HG02678 (cell line): ENCODE measurements around the gene SLC24A5.

ENCODE experiments used
- ATAC-seq: cut with Tn5 transposase; IDR thresholded peaks from one replicate; pipeline ENCODE4 v1.9.1; 2021; ENCODE audit warnings: mild to moderate bottlenecking, moderate library complexity; ENCODE audit not compliant: unreplicated experiment

SLC24A5 gene

DNA sequence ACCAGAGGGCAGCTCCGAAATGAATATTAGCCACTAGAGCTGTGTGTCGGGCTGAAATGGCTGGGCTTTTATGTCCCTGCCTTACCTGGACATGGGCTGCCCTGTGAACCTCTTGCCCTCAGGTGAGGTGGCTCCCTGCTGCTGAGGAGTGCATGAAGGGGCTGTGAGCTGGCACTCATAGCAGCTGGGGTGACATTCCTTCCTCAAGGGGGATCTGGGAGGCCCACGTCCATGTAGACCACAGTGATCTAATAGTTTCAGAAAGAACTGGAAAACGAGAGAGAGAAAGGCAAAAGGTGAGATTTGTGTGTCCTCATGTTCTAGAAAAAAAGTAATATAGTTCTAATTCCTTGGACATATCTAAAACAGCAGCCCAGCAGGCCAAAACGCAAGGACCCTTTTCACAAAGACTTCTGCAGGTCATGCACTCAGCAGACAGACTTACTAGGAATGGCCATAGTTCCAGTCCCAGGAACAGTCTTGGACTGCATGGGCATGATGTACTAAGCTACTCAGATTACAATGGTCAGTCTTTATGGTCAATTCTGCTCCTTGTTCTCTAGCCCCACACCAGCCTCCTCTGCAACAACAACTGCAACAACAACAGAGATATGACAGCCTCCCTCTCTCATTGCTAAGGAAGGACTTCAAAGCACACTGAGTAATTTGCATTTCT is 10.8 kb upstream of the SLC24A5 start:
- ATAC-seq, result no peak

DNA sequence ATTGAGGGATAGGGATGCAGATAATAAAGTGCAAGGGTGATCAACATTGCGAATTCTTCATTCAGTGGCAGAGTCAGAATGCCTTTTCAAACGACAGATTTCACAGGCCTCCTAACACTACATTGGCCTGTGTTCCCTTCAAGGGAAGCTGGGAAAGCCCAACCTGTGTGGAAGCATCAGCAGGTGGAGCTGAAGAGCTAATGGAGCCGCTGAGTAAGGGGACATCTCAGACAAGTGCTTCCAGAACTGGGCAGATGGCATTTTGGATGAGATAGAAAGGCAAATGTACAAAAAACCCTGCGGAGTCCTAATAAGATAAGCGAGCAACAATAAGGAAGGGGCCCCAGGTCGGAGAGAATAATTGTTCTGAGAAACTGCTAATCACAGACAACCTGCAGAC is 8.5 kb upstream of the SLC24A5 start:
- ATAC-seq, result no peak

DNA sequence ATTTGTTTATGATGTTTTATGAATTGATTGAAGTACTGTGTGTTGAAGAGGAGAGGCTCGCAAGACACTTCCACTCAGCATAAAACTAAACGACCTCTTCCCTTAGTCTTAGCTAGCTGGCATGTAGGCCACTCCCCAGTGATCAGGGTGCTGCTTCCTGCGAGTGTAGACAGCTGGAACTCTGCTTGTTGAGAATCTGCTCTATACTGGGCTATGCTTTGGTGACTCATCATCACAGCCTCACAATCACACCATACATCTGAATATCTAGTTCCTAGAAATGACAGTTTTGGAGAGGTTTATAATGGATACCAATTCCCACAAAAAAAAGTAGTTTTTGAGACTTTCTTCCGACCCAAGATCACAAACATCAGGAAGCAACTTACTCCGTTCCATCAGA is 1.5 kb upstream of the SLC24A5 start:
- ATAC-seq, result no peak

DNA sequence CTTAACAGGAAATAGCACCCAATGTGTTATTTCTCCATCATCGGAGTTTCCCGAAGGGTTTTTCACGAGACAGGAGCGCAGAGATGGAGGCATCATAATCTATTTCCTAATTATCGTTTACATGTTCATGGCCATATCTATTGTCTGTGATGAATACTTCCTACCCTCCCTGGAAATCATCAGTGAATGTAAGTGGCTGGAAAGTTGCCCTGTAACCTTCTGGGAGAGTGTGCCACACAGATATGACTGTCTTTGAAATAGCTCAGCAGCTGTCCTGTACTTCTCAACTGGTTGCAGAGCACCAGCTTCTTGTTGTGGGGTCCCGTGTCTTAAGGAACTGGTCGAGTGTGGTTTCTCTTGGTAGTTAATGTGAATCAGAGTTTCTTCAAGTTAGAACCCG is 1.1 kb downstream of the SLC24A5 start:
- ATAC-seq, result no peak

DNA sequence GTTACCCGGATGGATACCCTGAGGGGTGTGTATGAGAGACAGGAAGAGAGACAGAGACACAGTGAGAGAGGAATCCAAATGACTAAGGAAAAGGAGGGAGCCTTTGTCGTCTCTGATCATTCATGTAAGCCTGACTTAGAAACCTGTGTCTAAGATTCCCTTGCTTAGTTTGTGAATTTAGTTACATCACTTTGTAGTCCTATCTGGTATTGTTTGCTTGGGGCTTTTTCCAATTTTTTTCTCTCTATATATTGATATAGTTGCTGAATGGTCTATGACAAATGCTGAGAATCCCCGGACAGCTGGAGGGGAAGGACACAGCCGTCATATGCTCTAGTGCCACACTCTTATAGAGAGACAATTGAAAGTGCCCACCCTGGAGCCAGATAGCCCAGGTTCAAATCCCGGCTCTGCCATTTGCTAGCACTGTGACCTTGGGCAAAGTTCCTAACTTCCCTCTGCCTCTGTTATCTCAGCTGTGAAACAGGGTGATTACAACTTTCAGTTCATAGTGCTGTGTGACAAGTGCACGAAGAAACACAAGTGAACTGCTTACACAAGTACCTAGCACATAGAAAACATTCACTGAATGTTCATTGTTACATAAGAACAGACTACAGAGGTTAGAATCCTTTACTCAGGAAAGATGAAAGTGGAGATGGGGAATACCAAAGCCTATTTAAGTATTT is 6.0 kb downstream of the SLC24A5 start:
- ATAC-seq, result no peak

DNA sequence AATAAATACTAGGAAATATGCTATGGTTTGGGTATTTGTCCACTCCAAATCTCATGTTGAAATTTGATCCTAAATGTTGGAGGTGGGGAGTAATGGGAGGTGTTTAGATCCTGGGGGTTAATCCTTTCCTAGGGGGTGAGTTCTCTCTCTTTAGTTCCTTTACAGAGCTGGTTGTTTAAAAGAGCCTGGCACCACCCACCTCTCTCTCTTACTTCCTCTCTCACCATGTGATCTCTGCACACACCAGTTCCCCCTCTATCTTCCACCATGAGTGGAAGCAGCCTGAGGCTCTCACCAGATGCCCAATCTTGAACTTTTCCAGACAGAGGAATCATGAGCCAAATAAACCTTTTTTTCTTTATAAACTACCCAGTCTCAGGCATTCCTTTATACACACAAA is 10.5 kb downstream of the SLC24A5 start:
- no peak for ATAC-seq

DNA sequence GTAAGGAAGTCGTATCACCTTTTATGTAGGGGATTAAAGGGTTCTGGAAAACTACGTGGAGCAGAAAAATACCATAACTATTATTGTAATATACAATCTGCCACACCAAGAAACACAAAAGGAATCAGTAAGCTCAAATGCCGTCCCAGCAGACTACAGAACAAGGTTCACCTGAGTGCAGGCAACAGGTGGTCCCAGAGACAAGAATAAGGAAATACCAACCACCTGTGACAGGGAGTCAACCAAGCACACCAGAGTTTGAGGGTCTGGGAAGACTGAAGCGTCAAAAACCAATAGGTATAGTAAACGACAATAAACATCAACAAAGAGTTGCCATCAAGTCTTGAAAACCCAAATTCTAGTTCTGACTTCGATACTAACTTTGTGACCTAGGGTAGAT is 12.1 kb downstream of the SLC24A5 start:
- no peak for ATAC-seq

DNA sequence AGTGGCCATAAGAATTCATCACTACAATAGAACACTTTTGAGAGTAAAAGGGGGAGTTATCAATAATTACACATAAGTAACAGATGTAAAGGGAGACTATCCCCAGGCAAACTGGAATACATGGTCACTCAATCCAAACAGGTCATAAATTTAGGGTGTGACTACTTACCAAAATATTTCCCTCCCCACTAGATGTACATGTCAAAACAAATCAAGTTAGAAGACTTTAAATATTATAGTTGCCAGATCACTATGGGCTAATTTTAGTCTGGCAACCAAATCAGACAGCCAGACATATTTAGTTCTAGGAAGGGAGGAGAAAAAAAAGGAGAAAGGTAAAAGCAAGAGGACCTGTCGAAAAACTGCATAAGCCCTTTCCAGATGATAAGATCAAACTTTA is 23.1 kb downstream of the SLC24A5 start:
- ATAC-seq, result no peak

DNA sequence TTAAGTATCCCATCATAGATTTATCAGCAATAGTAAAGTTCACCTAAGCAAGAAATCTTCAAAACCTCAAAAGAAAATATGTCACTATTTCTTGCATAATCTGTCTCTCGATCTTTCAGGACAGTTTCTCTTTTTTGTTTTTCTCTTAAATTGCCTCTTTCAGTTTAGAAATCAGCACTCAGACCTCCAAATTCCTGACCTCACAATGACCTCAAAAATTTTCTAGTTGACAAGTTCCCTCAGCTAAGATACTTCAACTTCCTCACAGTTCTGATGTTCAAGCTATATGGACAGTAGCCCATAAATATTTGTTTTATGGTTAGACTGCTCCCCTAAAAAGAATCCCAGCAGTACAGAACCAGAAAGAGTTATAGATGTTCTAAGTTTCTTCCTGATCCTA is 24.1 kb downstream of the SLC24A5 start:
- no peak for ATAC-seq

DNA sequence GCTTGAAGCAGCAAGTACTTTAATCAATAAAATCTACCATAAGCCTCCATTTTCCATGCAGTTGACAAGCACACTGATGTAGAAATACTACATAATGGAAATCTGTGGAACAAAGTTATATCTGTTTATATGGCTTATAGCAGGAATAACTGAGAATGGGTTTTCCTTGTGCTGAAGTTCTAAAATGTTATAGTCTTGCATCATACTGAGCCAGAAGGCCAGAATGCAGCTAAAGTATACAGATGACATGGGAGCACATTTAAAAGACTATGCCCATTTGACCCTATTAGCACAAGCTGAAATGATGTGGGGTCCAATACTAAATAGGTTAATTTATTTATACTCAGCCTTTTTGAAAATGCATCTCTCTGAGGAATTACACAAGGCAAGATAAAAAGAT is 25.1 kb downstream of the SLC24A5 start:
- ATAC-seq, result no peak

DNA sequence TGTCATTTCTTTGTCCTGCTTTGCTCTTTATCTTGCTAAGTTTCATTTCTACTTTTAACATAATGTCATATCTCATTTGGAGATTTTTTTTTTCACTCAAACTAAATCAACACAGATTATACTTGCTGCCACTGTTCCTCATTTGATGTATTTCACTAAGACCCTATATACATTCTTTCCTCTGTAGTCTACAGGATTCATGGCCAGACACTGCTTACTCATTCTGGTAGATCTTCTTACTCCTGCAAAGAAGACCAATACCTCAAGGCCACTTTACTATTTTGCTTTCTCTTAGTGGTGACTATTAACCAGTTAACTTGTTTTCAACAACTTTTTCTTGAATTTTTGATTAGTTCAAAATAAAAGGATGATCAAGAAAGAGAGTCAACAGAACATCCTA is 26.6 kb downstream of the SLC24A5 start:
- no peak for ATAC-seq

DNA sequence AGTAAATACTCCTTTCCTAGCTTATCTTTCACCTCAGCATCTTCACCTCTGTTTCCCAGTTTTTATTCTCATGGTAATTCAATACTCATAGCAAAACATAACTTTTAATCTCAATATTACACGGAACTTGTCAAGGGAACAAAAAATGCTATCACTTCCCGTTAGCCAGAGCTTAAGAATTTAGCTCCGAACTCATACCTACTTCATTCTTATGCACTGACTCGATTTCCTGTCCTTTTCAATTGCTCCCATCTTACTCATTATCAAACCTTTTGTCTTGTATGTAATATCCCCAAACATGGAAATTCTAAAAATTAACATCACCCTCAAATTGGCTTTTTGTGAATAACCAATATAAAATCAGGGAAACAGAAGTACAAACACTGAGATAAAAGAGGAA is 29.1 kb downstream of the SLC24A5 start:
- ATAC-seq, result no peak

DNA sequence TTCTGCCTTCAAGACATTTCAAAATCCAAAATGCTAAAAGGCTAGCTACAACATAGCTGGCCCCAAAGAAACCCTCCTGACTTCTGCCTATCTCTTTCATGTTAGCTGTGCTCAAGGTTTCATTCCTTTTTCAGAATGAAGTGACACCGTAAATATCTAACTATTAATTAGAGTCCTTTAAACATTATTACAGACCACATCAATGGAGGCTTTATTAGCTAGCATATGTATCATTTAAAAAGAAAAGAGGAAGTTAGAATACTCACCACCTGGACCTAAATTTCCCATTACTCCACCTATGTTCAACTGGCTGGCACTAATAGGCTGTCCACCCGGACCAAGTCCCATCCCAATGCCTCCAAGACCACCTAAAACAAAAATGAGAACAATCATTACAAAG is 32.7 kb downstream of the SLC24A5 start:
- no peak for ATAC-seq

DNA sequence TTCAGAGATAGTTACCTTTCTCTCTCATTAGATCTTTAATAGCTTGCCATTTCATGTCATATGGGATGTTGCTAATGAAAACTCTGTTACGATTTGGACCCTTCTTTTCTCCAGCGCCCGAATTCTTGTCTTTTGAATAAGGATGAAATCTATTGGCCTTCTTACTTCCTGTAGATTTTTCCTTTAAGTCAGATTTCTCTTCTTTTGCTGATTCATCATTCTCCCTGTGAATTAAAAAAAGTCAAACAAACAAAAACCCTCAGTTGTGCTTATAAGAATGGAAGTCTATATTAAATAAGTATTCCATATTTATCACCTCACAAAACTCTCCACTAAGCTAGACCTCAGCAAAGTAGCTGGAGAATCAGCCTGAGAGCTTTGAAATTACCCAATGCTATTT is 47.8 kb downstream of the SLC24A5 start:
- no peak for ATAC-seq

DNA sequence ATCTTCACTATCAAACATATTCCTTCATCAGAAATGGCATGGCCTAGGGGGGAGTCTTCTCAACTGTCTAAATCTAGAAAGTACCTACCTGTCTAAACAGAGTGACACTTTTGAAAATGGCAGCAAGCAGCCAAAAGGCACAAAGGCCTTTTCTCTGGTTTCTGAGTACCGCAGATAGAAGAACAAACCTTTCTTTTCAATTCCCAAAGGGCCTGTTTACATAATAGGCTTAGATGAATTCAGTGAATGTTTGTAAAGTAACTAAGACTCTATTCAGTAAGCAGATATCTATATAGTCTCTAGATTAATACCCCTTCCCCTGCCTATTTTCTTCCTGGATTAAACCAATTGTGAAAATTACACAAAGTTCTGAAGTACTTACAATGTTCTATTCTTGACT is 50.2 kb downstream of the SLC24A5 start:
- no peak for ATAC-seq

DNA sequence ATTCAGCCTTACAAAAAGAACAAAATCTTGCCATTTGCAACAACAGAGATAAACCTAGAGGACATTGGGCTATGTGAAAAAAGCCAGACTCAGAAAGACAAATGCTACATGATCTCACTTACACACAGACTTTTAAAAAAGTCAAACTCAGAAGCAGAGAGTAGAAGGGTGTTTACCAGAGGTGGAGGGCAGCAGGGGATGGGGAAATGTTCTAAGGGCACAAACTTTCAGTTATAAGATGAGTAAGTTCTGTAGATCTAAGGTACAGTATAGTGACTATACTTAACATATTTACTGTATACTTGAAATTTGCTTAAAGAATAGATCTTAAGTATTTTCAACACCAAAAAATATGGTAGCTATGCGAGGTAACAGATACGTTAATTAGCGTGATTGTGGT is 54.3 kb downstream of the SLC24A5 start:
- ATAC-seq, result peak; percentile 31

DNA sequence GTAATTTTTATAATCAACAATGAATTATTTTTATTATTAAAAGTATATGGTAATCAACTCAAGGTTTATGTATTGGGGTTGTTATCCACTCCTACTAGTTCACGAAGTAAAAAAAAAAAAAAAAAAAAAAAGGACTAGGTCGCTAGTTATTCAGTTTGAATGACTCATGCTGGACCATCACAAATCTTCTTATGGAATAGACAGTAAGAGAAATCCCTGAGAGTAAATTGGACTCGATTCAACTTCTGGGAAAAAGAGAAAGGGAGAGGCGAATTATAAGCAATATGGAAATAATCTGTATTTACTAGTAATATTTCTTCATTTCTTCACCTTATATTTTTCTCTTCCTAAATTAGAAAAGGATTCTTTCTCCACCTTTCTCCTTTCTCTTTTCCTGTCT is 55.3 kb downstream of the SLC24A5 start:
- ATAC-seq, result no peak

DNA sequence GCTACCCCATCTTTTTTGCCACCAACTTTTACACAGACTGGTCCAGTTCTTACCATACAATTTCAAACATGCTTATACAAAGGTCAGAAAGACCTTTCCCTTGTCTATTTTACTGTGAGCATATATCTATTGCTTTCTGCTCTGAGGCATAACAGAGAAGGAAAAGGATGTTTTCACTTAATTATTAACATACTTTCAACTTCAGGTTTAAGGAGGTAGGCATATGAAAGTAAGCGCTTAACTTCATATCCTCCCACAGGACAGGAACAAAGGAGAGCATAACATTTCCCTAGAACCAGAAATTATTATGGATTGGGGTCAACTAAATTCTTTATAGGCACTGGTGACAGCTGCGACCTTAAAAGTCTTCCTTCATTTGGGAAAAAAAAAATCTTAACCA is 56.2 kb downstream of the SLC24A5 start:
- peak; percentile 25 for ATAC-seq

DNA sequence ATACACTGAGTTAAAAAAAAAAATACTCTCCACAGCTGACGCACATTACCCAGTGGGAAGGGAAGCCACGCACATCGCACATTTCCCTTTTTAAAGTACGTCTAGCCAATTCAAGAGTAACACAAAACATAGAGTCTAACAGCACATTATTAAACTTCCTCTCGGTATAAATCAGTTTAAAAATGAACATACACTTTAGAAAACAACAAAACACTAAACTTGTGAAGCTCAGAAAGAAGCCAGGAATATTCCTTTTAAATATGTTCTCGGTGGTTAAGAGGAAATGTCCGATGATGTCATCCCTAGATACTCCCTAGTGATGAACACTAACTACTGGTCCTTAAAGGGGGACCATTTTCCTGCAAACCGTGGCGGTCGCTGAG is 56.6 kb downstream of the SLC24A5 start:
- ATAC-seq, result peak; percentile 55

DNA sequence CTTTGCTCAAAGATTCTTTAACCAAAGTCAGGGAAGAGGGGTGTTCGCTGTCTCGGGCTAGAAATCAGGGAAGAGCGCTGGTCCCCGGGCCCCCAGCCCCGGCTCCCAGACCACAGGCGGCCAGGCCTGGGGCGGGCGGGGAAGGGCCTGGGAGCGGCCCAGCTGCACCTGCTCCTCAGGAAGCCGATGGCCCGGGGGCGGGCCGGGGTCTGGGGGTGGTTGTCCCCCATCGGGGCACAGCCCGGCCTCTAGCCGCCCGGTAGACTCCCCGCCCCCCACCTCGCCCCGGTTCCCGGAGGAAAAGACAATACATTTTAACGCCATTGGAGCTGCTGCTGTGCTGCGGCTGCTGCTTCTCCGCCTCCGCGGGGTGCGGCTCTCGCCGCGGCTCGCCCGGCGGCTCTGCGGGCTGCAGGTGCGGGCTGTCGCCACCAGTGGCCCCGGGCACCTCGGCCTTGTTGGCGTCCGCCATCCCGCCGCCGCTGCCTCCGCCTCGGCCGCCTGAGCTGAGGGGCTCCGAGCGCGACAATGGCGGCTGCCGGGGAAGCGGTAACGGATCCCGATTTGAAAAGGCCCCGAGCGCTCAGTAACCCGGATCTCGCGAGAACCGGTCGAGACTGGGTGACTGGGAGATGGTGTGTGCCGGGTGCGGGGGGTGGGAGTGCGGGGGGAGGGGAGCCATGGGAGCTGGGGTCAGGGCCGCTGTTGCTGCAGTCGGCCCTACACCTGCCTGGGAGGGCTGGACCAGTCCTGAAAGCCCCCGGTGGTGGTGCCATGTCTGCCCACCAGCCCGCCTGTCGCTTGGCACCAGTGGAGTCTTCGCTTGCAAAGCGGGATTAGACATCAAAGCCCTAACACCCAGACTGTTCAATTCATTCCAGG is 57.2 kb downstream of the SLC24A5 start, which contains the start of gene MYEF2:
MYEF2 (minus strand) TSS at position 530 of the 882 bp plus-strand sequence; CDS start at position 472, 58 bp downstream.
- peak; percentile 75 for ATAC-seq

DNA sequence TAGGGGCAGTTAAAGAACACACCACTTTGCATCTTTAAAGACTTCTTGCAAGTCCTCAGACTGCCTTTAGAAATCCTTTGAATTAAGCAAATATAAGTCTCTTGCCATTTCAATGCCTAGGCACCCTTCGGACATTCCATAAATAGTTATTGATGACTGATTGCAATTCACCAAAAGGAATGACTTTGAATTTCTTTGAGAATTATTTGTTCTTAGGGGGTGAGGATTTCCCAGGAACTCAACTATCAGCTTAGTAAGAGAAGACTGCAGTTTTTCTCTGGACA is 57.8 kb downstream of the SLC24A5 start:
- ATAC-seq, result no peak

DNA sequence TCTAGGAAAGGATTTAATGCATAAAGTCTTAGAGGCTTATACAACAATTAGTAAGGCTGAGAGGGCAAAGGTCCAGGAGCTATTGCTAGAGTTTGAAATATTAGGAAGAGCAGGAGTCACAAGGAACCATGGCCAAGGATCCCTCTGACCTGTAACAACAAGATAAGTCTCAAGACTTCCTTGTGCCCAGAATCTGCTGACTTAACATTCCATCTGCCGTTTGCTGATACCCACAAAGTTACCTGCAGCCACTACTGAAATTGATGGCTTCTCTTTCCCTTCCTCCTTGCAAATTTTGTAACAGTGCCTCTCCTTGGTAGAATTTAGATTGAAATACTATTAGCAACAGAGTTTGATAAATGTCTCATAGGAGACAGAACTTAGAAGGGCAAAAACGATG is 62.0 kb downstream of the SLC24A5 start:
- ATAC-seq, result no peak
